GM12874 (cell line): ENCODE data around the gene TNS3.

ENCODE experiments used
- TF ChIP-seq, protein P1 (sequence below): IDR thresholded peaks from 2 replicates; pipeline ENCODE4 v1.5.1; 2011; ENCODE audit warnings: low read depth, mild to moderate bottlenecking, control low read depth, low read length, moderate library complexity; ENCODE audit not compliant: insufficient read depth

TNS3 gene

DNA sequence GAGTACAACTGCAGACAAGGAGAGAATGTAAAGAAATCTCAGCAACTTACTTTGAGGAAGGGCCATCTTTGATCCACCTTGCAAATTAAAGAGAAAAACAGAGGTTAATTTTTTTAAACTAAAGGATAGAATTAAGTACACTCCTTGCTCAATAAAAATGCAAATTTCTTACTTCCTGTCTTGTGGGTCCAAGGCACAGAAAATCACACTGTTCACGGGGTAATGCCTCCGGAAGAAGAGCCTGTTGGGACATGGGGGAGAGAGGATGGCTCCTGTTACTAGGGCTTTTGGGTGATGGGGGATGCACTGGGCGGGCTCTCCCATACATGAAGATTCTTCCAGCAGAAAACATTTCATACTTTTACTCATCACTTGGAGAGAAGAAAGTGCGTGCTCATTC, 301.8 kb downstream of the TNS3 start:
- TF ChIP-seq, protein P1, sequence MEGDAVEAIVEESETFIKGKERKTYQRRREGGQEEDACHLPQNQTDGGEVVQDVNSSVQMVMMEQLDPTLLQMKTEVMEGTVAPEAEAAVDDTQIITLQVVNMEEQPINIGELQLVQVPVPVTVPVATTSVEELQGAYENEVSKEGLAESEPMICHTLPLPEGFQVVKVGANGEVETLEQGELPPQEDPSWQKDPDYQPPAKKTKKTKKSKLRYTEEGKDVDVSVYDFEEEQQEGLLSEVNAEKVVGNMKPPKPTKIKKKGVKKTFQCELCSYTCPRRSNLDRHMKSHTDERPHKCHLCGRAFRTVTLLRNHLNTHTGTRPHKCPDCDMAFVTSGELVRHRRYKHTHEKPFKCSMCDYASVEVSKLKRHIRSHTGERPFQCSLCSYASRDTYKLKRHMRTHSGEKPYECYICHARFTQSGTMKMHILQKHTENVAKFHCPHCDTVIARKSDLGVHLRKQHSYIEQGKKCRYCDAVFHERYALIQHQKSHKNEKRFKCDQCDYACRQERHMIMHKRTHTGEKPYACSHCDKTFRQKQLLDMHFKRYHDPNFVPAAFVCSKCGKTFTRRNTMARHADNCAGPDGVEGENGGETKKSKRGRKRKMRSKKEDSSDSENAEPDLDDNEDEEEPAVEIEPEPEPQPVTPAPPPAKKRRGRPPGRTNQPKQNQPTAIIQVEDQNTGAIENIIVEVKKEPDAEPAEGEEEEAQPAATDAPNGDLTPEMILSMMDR = no peak

DNA sequence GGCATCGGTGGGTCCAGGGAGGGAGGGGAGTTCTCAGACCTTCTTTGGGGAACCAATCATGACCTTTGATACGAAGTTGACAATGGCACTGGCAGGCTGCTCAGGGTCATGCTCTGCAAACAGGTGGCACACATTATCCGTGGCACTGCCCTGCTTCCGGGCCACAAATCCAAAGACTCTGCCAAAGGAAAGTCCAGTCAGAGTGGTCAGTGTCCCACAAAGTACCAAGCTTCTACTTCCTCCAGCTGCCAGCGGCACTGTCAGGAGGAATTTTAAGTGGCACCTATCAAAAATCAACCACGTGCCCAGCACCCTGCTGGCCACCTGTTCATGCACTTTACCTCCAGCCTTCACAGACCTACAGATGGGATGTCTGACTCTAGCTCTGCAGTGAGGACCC, 303.9 kb downstream of the TNS3 start:
- TF ChIP-seq, protein P1 = no peak

DNA sequence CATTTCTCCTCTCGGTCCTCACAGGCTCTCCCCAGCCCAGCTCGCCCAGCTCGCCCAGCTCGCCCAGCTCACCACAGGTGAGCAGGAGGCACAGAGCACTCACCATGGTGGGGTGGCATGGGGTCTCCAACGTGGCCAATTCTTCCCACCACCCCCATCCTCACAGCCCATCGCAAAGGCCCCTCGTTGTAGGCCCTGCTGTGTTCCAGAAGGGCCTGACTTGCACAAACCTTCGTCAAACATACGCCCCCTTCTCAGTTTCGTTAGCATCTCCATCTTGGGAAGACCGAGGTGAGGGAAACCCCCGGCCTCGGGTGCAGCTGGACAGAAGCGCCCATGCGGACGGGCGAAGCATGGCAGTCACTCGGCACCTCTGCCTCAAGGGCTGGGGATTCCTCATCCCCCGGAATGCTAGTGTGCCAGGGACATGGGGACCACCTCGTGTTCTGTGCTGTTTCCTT, 304.6 kb downstream of the TNS3 start:
- TF ChIP-seq, protein P1 = no peak

DNA sequence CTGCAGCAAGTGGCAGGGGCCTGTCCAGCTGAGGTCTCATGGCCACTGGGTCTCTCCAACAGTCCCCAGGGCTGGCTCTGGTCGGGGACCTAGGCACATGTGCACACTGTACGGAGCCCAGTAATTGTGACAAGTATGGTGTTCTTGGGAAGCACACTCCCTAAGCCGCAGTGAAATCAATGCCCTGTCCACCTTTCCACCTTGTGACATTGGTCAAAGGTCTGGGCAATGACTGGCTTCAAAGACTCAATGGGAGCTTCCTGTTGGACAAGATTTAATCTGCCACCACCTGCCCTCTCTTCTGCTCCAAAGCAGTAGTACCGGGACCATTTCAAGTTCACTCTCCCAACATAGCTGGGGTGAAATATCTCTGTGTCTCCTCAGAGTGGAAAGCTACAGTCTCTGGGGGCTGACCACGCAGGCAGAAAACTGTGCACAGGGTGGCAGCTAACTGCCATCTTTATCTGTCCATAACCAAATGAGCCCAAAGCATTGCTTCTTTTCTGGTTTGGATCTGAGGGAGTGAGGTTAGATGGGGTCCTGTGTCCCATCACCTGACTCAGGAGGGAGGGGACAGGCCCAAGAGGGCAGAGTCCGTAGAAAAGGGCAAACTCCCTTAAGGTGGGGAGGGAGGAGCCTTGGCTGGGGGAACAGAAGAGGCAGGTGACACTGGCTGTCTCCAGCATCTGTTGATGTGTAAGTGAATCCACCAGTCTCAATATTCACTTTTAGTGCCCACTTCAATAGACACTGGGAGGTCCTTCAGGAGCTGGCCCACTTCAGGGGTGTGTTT, 307.7 kb downstream of the TNS3 start:
- TF ChIP-seq, protein P1 = no peak

DNA sequence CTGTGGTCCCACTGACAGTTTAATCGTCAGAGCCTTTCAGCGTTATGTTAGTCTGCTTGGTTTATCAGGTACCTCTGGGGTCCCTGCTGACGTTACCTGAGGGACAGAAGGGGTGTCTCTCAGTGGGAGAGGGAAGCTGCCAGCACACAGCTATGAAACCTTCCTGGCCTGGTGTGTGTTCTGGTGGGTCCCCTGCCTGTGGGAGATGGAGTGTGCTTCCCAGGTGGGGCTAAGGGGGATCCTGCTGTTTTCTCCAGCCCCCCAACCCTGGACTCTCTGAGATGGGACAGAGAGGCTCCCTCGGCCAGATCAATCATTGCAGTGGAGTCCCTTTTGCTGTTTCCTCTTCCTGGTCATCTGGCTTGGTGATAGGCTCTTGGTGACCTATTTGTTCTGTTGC, 308.8 kb downstream of the TNS3 start:
- TF ChIP-seq, protein P1 = no peak

DNA sequence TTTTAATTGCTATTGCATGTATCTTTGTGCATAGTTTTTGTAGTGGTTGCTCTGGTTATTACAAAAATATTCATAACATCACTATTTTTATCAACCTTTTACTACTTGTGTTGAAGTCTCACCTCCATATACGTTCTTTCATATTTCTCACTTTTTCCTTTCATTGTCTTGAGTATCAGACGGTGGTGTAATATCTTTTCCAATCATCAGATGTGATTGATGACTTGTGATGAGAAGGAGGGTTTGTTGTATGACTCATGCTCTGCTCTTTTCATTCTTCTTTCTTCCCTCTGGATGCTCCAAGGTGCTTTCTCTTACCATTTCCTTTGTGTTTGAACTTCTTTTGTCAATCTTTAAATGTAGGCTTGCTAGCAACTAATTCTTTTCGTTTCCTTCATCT, 310.2 kb downstream of the TNS3 start:
- TF ChIP-seq, protein P1 = no peak

DNA sequence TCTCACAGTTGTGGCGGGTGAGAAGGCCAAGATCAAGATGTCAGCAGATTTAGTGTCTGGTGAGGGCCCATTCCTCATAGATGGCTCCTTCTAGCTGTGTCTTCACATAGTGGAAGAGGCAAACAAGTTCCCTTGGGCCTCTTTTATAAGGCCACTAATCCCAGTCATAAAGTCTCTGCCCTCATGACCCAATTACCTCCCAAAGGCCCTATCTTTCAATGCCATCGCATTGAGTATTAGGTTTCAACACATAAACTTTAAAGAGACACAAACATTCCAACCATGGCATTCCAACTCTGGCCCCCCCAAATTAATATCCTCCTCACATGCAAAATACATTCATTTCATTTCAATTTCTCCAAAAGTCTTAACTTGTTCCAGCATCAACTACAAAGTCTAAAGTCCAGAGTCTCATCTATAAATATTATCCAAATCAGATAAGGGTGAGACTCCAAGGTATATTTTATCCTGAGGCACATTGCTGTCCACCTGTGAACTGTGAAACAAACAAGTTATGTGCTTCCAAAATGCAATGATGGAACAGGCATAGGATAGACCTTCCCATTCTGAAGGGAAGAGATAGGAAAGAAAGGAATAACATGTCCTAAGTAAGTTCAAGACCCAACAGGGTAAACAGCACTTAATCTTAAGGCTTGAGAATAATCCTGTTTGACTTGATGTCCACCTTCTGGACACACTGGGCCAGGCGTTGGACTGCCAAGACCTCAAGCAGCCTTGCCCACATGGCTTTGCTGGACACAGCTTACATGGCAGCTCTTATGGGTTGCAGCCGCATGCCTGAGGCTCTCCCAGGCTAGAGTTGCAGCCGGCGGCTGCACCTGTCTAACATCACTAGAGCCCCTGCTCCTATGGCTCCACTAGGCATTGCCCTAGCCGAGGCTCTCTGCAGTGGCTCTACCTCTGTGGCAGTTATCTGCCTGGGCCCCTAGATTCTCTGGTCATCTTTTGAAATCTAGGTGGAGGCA, 312.8 kb downstream of the TNS3 start:
- TF ChIP-seq, protein P1 = no peak
